Hypothalamus (tissue), 51 donors: ENCODE measurements around the gene LRP11.
A peak's percentile ranks its signal among the peaks of the same experiment; 100 is the strongest.
"Not testable (repeated sequence)": the region's sequence is repeated elsewhere in the genome, so short reads cannot be mapped to it uniquely, and the experiment has no call there.

ENCODE experiments used
- DNase-seq, 51 donors: peaks; one replicate each; lab custom pipeline; 2025; lab: John Stamatoyannopoulos, UW

Gene LRP11

GRCh38 chr6:149898966-149899365 lies 34.8 kb upstream of the LRP11 start:
- no peak for DNase-seq

- DNase-seq: no peak
These were observed 33.9 kb upstream of the LRP11 start, which contains the start of gene RAET1E for GRCh38 chr6:149897855-149898744. TSS of gene RAET1E (minus strand) at chr6:149898113. CDS start at chr6:149890901, 7,212 bp downstream.

- peak in 30 of 51 donors; percentile 2 to 68 (median 23) for DNase-seq
These were observed 33.0 kb upstream of the LRP11 start for GRCh38 chr6:149897015-149897697.

GRCh38 chr6:149896491-149896890 lies 32.3 kb upstream of the LRP11 start:
- DNase-seq: no peak

GRCh38 chr6:149895833-149896271 lies 31.7 kb upstream of the LRP11 start:
- no peak for DNase-seq

- DNase-seq: peak in 4 of 51 donors; percentile 2 to 17 (median 9)
These were observed 31.0 kb upstream of the LRP11 start for GRCh38 chr6:149895048-149895590.

GRCh38 chr6:149891864-149892263 lies 27.7 kb upstream of the LRP11 start:
- not testable (repeated sequence) for DNase-seq

- DNase-seq: no peak
These were observed 27.1 kb upstream of the LRP11 start for GRCh38 chr6:149891259-149891658.

GRCh38 chr6:149890629-149891045 lies 26.5 kb upstream of the LRP11 start:
- no peak for DNase-seq

GRCh38 chr6:149889326-149889725 lies 25.2 kb upstream of the LRP11 start:
- no peak for DNase-seq

GRCh38 chr6:149888659-149889058 lies 24.5 kb upstream of the LRP11 start:
- no peak for DNase-seq

GRCh38 chr6:149888093-149888492 lies 23.9 kb upstream of the LRP11 start:
- DNase-seq: no peak

- no peak for DNase-seq
These were observed 23.2 kb upstream of the LRP11 start for GRCh38 chr6:149887343-149887742.

GRCh38 chr6:149885888-149886287 lies 21.7 kb upstream of the LRP11 start:
- DNase-seq: no peak

GRCh38 chr6:149884617-149885016 lies 20.5 kb upstream of the LRP11 start:
- no peak for DNase-seq

GRCh38 chr6:149884215-149884614 lies 20.1 kb upstream of the LRP11 start:
- no peak for DNase-seq

GRCh38 chr6:149881860-149882259 lies 17.7 kb upstream of the LRP11 start:
- DNase-seq: no peak

GRCh38 chr6:149881066-149881766 lies 17.1 kb upstream of the LRP11 start:
- DNase-seq: no peak

GRCh38 chr6:149877659-149878058 lies 13.5 kb upstream of the LRP11 start:
- DNase-seq: no peak

GRCh38 chr6:149876241-149876933 lies 12.2 kb upstream of the LRP11 start:
- DNase-seq: no peak
